ENCODE results near the gene ADGRV1.
"Not testable (repeated sequence)": the region's sequence is repeated elsewhere in the genome, so short reads cannot be mapped to it uniquely, and the experiment has no call there.

ADGRV1 gene

DNA sequence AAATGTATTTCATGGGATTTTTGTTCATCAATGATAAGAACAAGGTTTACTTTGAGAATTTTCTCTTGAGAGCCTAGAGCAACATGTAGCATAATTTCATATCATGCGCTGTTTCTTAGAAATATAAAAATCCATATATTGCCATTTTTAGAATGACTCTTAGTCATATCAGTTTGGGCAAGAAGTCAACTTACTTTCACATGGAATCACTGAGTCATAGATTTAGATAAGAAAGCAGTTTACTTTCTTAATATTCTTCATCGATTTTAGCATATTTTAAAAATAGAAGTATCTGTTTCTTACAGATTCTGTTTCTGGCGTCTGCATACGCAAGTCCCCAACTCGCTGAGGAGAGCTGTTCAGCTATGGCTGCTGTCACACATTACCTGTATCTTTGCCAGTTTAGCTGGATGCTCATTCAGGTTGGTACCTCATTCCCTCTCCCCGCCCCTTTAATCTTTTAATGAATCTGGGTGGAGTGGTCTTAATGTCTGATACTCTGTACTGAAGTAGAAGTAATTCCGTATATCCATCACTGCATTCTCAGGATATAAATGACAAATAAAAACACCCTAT, 406.6 kb downstream of the ADGRV1 start:
- Histone ChIP-seq H3K27me3 (ENCODE audit: control insufficient read depth, insufficient read depth, low read length, poor library complexity, severe bottlenecking) (no peaks in the 10 kb centered on the region), H3K4me1 (ENCODE audit: control insufficient read depth, insufficient read depth, low read length) (no peaks in the 10 kb centered on the region), H3K4me3 (ENCODE audit: insufficient read depth, low read depth, low read length) (no peak overlapping the region), H3K27ac (ENCODE audit: insufficient read depth, low read depth, low read length, poor library complexity, severe bottlenecking) (no peak overlapping the region), H3K9me3 (ENCODE audit: control insufficient read depth, low read length) (peaks cover 3% of the 10 kb centered on the region), H3K36me3 (ENCODE audit: control insufficient read depth, insufficient read depth, low read length) (peaks cover 10% of the 10 kb centered on the region)
- 96 to 99% methylated on average over 4 to 5 of the region's 7 CpGs for WGBS, 2 experiments

DNA sequence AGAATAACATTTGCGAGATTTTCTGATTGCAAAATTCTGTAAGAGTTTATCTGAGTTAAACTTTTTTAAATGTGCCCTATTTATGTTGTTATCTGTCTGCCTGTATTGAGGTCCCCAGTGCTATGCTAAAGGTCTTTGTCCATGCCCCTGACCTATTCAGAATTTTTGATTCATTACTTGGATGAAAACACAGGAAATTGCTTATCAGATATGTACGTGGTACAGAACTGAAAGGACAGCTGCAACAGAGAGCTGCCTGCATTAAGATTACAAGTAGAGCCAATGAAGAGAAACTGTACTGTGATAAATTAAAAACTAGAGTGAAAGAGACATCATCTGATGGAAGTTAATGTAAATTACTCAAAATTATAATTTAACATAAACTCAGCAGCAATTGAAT, 408.8 kb downstream of the ADGRV1 start:
- no peak overlapping the region for H3K27ac ChIP-seq (ENCODE audit: insufficient read depth, low read depth, low read length, poor library complexity, severe bottlenecking)
- no peaks in the 10 kb centered on the region for H3K27me3 ChIP-seq (ENCODE audit: control insufficient read depth, insufficient read depth, low read length, poor library complexity, severe bottlenecking)
- no peak overlapping the region for H3K4me3 ChIP-seq (ENCODE audit: insufficient read depth, low read depth, low read length)
- H3K36me3 ChIP-seq (ENCODE audit: control insufficient read depth, insufficient read depth, low read length), result peaks cover 10% of the 10 kb centered on the region
- no peaks in the 10 kb centered on the region for H3K4me1 ChIP-seq (ENCODE audit: control insufficient read depth, insufficient read depth, low read length)
- 94 to 98% methylated on average over 2 of the region's 2 CpGs for WGBS, 2 experiments
- peaks cover 3% of the 10 kb centered on the region for H3K9me3 ChIP-seq (ENCODE audit: control insufficient read depth, low read length)

DNA sequence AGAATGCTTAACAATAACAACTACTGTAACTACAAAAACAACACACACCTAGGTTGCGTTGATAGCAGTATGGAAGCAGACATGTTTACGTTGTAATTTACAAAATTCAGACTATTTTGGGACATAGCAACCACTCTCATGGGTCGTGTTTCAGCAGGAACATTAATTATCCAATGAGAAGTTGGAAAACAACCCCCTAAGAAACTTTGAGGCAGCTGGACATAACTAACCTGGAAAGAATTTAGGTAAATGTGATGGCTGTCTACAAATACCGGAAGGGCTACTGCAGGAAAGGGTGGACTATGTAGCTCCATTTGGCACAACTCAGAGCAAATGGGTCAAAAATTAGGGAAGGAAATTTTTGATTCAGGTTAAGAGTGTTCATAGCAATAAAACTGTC, 409.3 kb downstream of the ADGRV1 start:
- Histone ChIP-seq H3K4me1 (ENCODE audit: control insufficient read depth, insufficient read depth, low read length) (no peaks in the 10 kb centered on the region), H3K4me3 (ENCODE audit: insufficient read depth, low read depth, low read length) (no peak overlapping the region), H3K27me3 (ENCODE audit: control insufficient read depth, insufficient read depth, low read length, poor library complexity, severe bottlenecking) (no peaks in the 10 kb centered on the region), H3K36me3 (ENCODE audit: control insufficient read depth, insufficient read depth, low read length) (peaks cover 10% of the 10 kb centered on the region), H3K27ac (ENCODE audit: insufficient read depth, low read depth, low read length, poor library complexity, severe bottlenecking) (no peak overlapping the region), H3K9me3 (ENCODE audit: control insufficient read depth, low read length) (peaks cover 3% of the 10 kb centered on the region)
- WGBS, 2 experiments, result 94 to 96% methylated on average over 4 of the region's 4 CpGs

DNA sequence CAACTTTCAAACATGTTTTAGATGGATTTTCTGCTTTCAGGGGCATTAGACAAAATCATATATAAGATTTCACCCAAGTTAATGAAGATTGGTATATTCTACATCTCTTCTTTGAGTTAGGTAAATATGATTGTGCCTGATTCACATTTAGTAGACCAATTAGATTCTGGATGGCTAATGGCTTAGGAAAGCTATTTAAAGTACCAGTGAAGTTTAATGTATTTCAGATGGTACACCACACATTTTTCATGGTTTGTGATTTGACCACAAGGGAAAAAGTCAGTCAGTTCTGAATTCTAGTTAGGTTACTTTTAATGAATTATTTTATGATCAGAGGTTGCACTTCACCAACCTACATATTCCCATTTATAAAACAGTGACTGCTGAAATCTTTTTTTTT, 409.7 kb downstream of the ADGRV1 start:
- Histone ChIP-seq H3K4me1 (ENCODE audit: control insufficient read depth, insufficient read depth, low read length) (no peaks in the 10 kb centered on the region), H3K27me3 (ENCODE audit: control insufficient read depth, insufficient read depth, low read length, poor library complexity, severe bottlenecking) (no peaks in the 10 kb centered on the region), H3K9me3 (ENCODE audit: control insufficient read depth, low read length) (peaks cover 3% of the 10 kb centered on the region)

DNA sequence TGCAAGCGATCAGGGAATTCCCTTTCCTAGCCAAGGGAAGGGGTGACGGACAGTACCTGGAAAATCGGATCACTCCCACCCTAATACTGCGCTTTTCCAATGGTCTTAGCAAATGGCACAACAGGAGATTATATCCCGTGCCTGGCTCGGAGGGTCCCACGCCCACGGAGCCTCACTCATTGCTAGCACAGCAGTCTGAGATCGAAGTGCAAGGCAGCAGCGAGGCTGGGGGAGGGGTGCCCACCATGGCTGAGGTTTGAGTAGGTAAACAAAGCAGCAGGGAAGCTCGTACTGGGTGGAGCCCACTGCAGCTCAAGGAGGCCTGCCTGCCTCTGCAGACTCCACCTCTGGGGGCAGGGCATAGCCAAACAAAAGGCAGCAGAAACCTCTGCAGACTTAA, 411.3 kb downstream of the ADGRV1 start:
- not testable (repeated sequence) for H3K4me3 ChIP-seq (ENCODE audit: insufficient read depth, low read depth, low read length); H3K9me3 ChIP-seq (ENCODE audit: control insufficient read depth, low read length); H3K27ac ChIP-seq (ENCODE audit: insufficient read depth, low read depth, low read length, poor library complexity, severe bottlenecking); H3K4me1 ChIP-seq (ENCODE audit: control insufficient read depth, insufficient read depth, low read length); H3K27me3 ChIP-seq (ENCODE audit: control insufficient read depth, insufficient read depth, low read length, poor library complexity, severe bottlenecking)
- 90% methylated on average over 11 of the region's 11 CpGs for WGBS, 2 experiments
- H3K36me3 ChIP-seq (ENCODE audit: control insufficient read depth, insufficient read depth, low read length), result peaks cover 10% of the 10 kb centered on the region

More for the DNA sequence above, 409.7 kb downstream of the ADGRV1 start:
- Histone ChIP-seq H3K27ac (ENCODE audit: insufficient read depth, low read depth, low read length, poor library complexity, severe bottlenecking) (no peak overlapping the region), H3K36me3 (ENCODE audit: control insufficient read depth, insufficient read depth, low read length) (peaks cover 10% of the 10 kb centered on the region), H3K4me3 (ENCODE audit: insufficient read depth, low read depth, low read length) (no peak overlapping the region)

DNA sequence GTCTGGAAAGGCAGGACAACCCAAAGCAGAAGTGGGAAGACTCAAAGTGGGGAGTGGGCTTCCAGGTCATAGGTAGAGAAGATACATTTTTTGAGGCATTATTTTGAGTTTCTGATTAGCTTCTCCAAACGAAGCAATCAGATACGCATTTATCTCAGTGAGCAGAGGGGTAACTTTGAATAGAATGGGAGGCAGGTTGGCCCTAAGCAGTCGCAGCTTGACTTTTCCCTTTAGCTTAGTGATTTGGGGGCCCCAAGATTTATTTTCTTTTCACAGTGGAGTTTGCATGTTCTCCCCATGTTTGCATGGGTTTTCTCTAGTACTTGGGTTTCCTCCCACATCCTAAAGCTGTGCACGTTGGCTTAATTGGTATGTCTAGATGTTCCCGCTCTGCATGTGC, 422.6 kb downstream of the ADGRV1 start:
- Histone ChIP-seq H3K9me3 (ENCODE audit: control insufficient read depth, low read length) (no peaks in the 10 kb centered on the region), H3K27me3 (ENCODE audit: control insufficient read depth, insufficient read depth, low read length, poor library complexity, severe bottlenecking) (no peaks in the 10 kb centered on the region), H3K4me1 (ENCODE audit: control insufficient read depth, insufficient read depth, low read length) (no peaks in the 10 kb centered on the region), H3K4me3 (ENCODE audit: insufficient read depth, low read depth, low read length) (no peak overlapping the region), H3K27ac (ENCODE audit: insufficient read depth, low read depth, low read length, poor library complexity, severe bottlenecking) (no peak overlapping the region), H3K36me3 (ENCODE audit: control insufficient read depth, insufficient read depth, low read length) (no peaks in the 10 kb centered on the region)
- 95 to 97% methylated on average over 5 of the region's 5 CpGs for WGBS, 2 experiments

DNA sequence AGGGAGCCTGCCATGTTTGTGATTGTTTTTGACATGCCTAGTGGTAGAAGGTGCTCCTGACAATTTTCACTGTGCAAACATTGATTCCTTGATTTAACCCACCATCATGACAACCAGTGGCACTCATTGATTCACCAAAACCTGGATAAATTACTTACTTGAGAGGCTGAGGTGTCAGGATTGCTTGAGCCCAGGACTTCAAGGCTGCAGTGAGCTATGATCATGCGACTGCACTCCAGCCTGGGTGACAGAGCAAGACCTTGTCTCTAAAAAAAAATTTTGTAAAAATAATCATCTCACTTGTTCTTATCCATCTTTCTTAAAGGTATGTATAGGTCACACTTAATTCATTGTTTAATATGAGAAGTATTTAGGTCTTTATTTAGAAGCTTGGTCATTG, 423.2 kb downstream of the ADGRV1 start:
- H3K4me3 ChIP-seq (ENCODE audit: insufficient read depth, low read depth, low read length), result no peak overlapping the region
- H3K27ac ChIP-seq (ENCODE audit: insufficient read depth, low read depth, low read length, poor library complexity, severe bottlenecking), result no peak overlapping the region

DNA sequence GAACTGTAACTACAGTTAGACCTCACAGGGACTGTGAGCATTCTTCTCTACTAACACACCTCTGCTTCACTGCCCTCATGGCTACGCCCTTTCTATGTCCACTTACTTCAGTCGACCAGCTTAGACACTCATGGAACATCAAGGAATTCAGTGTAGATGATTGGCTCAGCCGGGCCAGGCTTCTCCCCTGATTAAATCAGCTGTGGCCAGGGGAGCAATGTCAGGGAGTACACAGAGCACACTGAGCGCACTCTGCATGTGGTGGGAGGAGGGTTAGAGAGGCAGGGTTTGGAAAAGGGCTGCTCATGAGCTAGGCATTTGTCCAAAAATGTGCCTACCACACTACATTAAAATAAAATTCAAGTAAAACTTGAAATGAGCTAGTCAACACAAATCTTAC, 424.0 kb downstream of the ADGRV1 start:
- WGBS, 2 experiments, result 68 to 74% methylated on average over 4 of the region's 4 CpGs
- Histone ChIP-seq H3K9me3 (ENCODE audit: control insufficient read depth, low read length) (no peaks in the 10 kb centered on the region), H3K4me3 (ENCODE audit: insufficient read depth, low read depth, low read length) (no peak overlapping the region), H3K27ac (ENCODE audit: insufficient read depth, low read depth, low read length, poor library complexity, severe bottlenecking) (no peak overlapping the region), H3K36me3 (ENCODE audit: control insufficient read depth, insufficient read depth, low read length) (no peaks in the 10 kb centered on the region), H3K27me3 (ENCODE audit: control insufficient read depth, insufficient read depth, low read length, poor library complexity, severe bottlenecking) (no peaks in the 10 kb centered on the region), H3K4me1 (ENCODE audit: control insufficient read depth, insufficient read depth, low read length) (no peaks in the 10 kb centered on the region)

More for the DNA sequence above, 423.2 kb downstream of the ADGRV1 start:
- Histone ChIP-seq H3K9me3 (ENCODE audit: control insufficient read depth, low read length) (no peaks in the 10 kb centered on the region), H3K36me3 (ENCODE audit: control insufficient read depth, insufficient read depth, low read length) (no peaks in the 10 kb centered on the region), H3K27me3 (ENCODE audit: control insufficient read depth, insufficient read depth, low read length, poor library complexity, severe bottlenecking) (no peaks in the 10 kb centered on the region), H3K4me1 (ENCODE audit: control insufficient read depth, insufficient read depth, low read length) (no peaks in the 10 kb centered on the region)
- 50% methylated on average over 1 of the region's 1 CpG for WGBS, 2 experiments

DNA sequence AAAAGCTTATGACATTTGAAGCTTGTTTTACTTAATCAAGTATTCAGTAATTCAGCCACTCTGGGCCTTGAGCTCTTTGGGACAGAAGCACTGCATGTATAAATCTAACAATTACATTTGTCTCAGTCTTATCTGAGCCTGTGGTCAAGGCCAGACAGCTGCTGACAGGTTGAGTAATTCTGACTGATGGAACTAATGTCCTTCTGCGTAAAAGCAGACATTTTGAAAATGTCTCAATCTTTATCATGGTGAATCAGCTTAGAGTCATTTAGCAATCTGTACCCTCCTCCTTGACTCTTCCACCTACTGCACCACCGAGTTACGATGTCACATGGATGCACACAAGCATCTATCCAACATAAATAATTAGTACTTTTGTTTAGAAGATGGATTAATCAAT, 424.6 kb downstream of the ADGRV1 start:
- WGBS, 2 experiments, result 88 to 90% methylated on average over 1 to 3 of the region's 3 CpGs
- Histone ChIP-seq H3K4me3 (ENCODE audit: insufficient read depth, low read depth, low read length) (no peak overlapping the region), H3K27me3 (ENCODE audit: control insufficient read depth, insufficient read depth, low read length, poor library complexity, severe bottlenecking) (no peaks in the 10 kb centered on the region), H3K4me1 (ENCODE audit: control insufficient read depth, insufficient read depth, low read length) (no peaks in the 10 kb centered on the region), H3K27ac (ENCODE audit: insufficient read depth, low read depth, low read length, poor library complexity, severe bottlenecking) (no peak overlapping the region), H3K9me3 (ENCODE audit: control insufficient read depth, low read length) (no peaks in the 10 kb centered on the region), H3K36me3 (ENCODE audit: control insufficient read depth, insufficient read depth, low read length) (no peaks in the 10 kb centered on the region)

DNA sequence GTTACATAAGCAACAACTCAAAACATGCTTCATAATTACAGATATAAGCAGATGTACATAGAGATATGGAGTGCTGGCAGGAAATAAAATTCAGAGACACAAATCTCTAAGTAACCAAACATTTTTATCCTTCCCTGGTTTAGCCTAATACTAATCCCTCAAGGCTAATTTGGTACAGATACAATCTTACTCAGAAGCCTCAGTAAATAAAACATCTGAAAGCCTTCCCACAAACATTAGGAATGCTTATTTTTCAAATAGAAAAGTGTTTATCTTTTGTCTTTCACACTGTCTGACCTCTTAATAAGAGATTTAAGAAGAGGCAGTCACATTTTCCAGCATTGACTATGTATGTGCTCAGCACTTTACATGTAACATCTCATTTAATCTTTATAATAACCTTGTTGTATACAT, 425.1 kb downstream of the ADGRV1 start:
- Histone ChIP-seq H3K4me1 (ENCODE audit: control insufficient read depth, insufficient read depth, low read length) (no peaks in the 10 kb centered on the region), H3K4me3 (ENCODE audit: insufficient read depth, low read depth, low read length) (no peak overlapping the region), H3K27ac (ENCODE audit: insufficient read depth, low read depth, low read length, poor library complexity, severe bottlenecking) (no peak overlapping the region), H3K9me3 (ENCODE audit: control insufficient read depth, low read length) (no peaks in the 10 kb centered on the region), H3K36me3 (ENCODE audit: control insufficient read depth, insufficient read depth, low read length) (no peaks in the 10 kb centered on the region), H3K27me3 (ENCODE audit: control insufficient read depth, insufficient read depth, low read length, poor library complexity, severe bottlenecking) (no peaks in the 10 kb centered on the region)

DNA sequence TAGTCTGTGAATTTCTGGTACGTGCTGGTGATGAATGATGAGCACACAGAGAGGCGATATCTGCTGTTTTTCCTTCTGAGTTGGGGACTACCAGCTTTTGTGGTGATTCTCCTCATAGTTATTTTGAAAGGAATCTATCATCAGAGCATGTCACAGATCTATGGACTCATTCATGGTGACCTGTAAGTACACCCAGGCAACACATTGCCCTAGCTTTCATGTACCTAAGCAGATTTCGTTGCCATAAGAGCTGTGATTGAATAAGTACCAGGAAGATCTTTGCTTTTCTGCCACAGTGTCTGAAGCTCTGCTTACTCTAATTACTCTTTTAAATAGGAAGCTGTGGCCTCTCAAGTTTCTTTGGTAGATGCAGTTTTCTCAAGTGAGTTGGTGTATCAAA, 426.7 kb downstream of the ADGRV1 start:
- Histone ChIP-seq H3K36me3 (ENCODE audit: control insufficient read depth, insufficient read depth, low read length) (no peaks in the 10 kb centered on the region), H3K9me3 (ENCODE audit: control insufficient read depth, low read length) (no peaks in the 10 kb centered on the region), H3K27me3 (ENCODE audit: control insufficient read depth, insufficient read depth, low read length, poor library complexity, severe bottlenecking) (no peaks in the 10 kb centered on the region), H3K4me3 (ENCODE audit: insufficient read depth, low read depth, low read length) (no peak overlapping the region), H3K4me1 (ENCODE audit: control insufficient read depth, insufficient read depth, low read length) (no peaks in the 10 kb centered on the region), H3K27ac (ENCODE audit: insufficient read depth, low read depth, low read length, poor library complexity, severe bottlenecking) (no peak overlapping the region)
- WGBS, 2 experiments, result 91 to 96% methylated on average over 3 of the region's 3 CpGs

All from ectodermal cell (in vitro differentiated cells).